ENCODE results near the gene ERC1. TPM values are rescaled to one million over a fixed set of nuclear protein-coding genes. Genes with fewer than 3 reads are reported as not detected.

Gene ERC1
- total and polyA plus RNA-seq, 2 donors (not counting 3 experiments of a cell fraction or from before 2014, with no cell fraction given), result 11.7 to 66.1 TPM

DNA sequence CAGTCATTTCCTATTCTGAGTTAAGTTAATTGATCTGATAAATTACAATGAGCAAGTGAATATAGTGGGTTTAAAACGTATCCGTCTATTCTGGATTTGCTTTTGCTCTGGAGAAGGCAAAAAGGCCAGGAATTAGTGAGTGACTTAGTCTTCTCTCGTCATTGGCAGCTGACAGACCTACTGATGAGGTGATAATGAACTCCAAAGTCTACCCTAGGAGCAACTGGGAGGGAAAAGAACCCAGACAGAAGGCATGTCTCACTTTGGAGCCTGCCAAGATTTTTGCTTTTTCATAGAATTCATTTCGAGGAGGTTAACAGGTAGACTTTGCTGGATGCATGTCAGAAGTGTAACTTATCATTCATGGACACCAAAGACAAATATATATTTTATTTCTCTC lies 333.1 kb downstream of the ERC1 start:
- Histone ChIP-seq H3K9me1 (replicated peaks; ENCODE audit: control insufficient read depth, extremely low read depth, insufficient read depth, low read length) (no peaks in the 10 kb centered on the region), H3K4me3 (replicated peaks in 1 of 3; ENCODE audit: insufficient read depth in 1 of 3, low read depth in 1 of 3, low read length in 3 of 3) (no peak overlapping the region), H3K9ac (replicated peaks; ENCODE audit: extremely low read depth, insufficient read depth, low read length) (no peak overlapping the region), H2AFZ (ENCODE audit: low read depth, low read length) (no peak overlapping the region), H3K27ac (ENCODE audit: insufficient read depth, low read depth, low read length) (no peak overlapping the region), H3K36me3 (ENCODE audit: control insufficient read depth in 2 of 2, extremely low read depth in 1 of 2, insufficient read depth in 2 of 2, low read length in 2 of 2) (no peaks in the 10 kb centered on the region), H3K4me2 (ENCODE audit: insufficient read depth, low read length) (no peak overlapping the region), H4K20me1 (replicated peaks; ENCODE audit: control insufficient read depth, extremely low read depth, insufficient read depth, low read length) (no peaks in the 10 kb centered on the region), H3K9me3 (replicated peaks; ENCODE audit: control insufficient read depth, insufficient read depth, low read length) (no peaks in the 10 kb centered on the region), H3K79me2 (ENCODE audit: control insufficient read depth, insufficient read depth, low read length) (no peaks in the 10 kb centered on the region), H3K4me1 (ENCODE audit: control insufficient read depth, extremely low read depth, insufficient read depth, low read length) (no peaks in the 10 kb centered on the region), H3K27me3 (ENCODE audit: control insufficient read depth in 2 of 2, insufficient read depth in 2 of 2, low read length in 2 of 2) (no peaks in the 10 kb centered on the region)
- BruUV-seq (replicated peaks), result no TSS peak
- ChIA-PET CTCF (no interaction called here), POLR2A (no interaction called here)
- TF ChIP-seq, protein P1, sequence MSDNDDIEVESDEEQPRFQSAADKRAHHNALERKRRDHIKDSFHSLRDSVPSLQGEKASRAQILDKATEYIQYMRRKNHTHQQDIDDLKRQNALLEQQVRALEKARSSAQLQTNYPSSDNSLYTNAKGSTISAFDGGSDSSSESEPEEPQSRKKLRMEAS (IDR thresholded peaks at IDR 0.05; ENCODE audit: insufficient read depth, insufficient read length), result no peak
- TF ChIP-seq POLR2A (IDR thresholded peaks at IDR 0.05; ENCODE audit: low read depth, low read length) (no peak), EZH2 (IDR thresholded peaks at IDR 0.05; ENCODE audit: borderline replicate concordance, low read depth, low read length, severe bottlenecking) (no peak), MYC (IDR thresholded peaks at IDR 0.05; ENCODE audit: low read depth, low read length) (no peak), FOS (IDR thresholded peaks at IDR 0.05; ENCODE audit: borderline replicate concordance, insufficient read depth, low read length) (no peak)
- intact Hi-C loops (cut with micrococcal nuclease) (no loop called here), dilution Hi-C loops (cut with MboI; ENCODE audit: extremely low pct_ligation_motif_present, low sequenced_read_pairs) (no loop called here)
- FAIRE-seq (no peak), DNase-seq (ENCODE audit: low read depth, low spot score) (no peak)

GRCh38 chr12:1324910-1325309 lies 333.9 kb downstream of the ERC1 start:
- H3K9me3 ChIP-seq (replicated peaks; ENCODE audit: control insufficient read depth, insufficient read depth, low read length), result no peaks in the 10 kb centered on the region
- H3K4me3 ChIP-seq (replicated peaks in 1 of 3; ENCODE audit: insufficient read depth in 1 of 3, low read depth in 1 of 3, low read length in 3 of 3), result no peak overlapping the region
- POLR2A ChIA-PET, result no interaction called here
- no peak for DNase-seq (ENCODE audit: low read depth, low spot score)
- no TSS peak for BruUV-seq (replicated peaks)
- dilution Hi-C loops (cut with MboI; ENCODE audit: extremely low pct_ligation_motif_present, low sequenced_read_pairs) (no loop called here), intact Hi-C loops (cut with micrococcal nuclease) (no loop called here)
- no peaks in the 10 kb centered on the region for H3K79me2 ChIP-seq (ENCODE audit: control insufficient read depth, insufficient read depth, low read length)
- no peaks in the 10 kb centered on the region for H3K4me1 ChIP-seq (ENCODE audit: control insufficient read depth, extremely low read depth, insufficient read depth, low read length)
- no peak for FAIRE-seq
- H3K4me2 ChIP-seq (ENCODE audit: insufficient read depth, low read length), result no peak overlapping the region
- CTCF ChIA-PET, result no interaction called here
- H3K27ac ChIP-seq (ENCODE audit: insufficient read depth, low read depth, low read length), result no peak overlapping the region
- H3K36me3 ChIP-seq (ENCODE audit: control insufficient read depth in 2 of 2, extremely low read depth in 1 of 2, insufficient read depth in 2 of 2, low read length in 2 of 2), result no peaks in the 10 kb centered on the region
- H3K9ac ChIP-seq (replicated peaks; ENCODE audit: extremely low read depth, insufficient read depth, low read length), result no peak overlapping the region
- no peak for TF ChIP-seq MYC (IDR thresholded peaks at IDR 0.05; ENCODE audit: low read depth, low read length)
- TF ChIP-seq EZH2 (IDR thresholded peaks at IDR 0.05; ENCODE audit: borderline replicate concordance, low read depth, low read length, severe bottlenecking), result no peak
- H3K27me3 ChIP-seq (ENCODE audit: control insufficient read depth in 2 of 2, insufficient read depth in 2 of 2, low read length in 2 of 2), result no peaks in the 10 kb centered on the region
- H3K9me1 ChIP-seq (replicated peaks; ENCODE audit: control insufficient read depth, extremely low read depth, insufficient read depth, low read length), result no peaks in the 10 kb centered on the region
- no peak overlapping the region for H2AFZ ChIP-seq (ENCODE audit: low read depth, low read length)
- no peaks in the 10 kb centered on the region for H4K20me1 ChIP-seq (replicated peaks; ENCODE audit: control insufficient read depth, extremely low read depth, insufficient read depth, low read length)
